ENCODE measurements around the gene FA2H.
"Not testable (repeated sequence)": the region's sequence is repeated elsewhere in the genome, so short reads cannot be mapped to it uniquely, and the experiment has no call there.

FA2H gene

GRCh38 chr16:74793571-74793970, 19.0 kb upstream of the FA2H start:
- Histone ChIP-seq H3K9ac (no peak overlapping the region), H3K27me3 (ENCODE audit: control insufficient read depth, insufficient read depth, low read length) (no peaks in the 10 kb centered on the region), H3K9me3 (ENCODE audit: control insufficient read depth, low read length) (no peaks in the 10 kb centered on the region), H3K36me3 (ENCODE audit: control insufficient read depth, insufficient read depth, low read length) (no peaks in the 10 kb centered on the region), H2AFZ (no peak overlapping the region), H3K4me1 (no peaks in the 10 kb centered on the region), H3K79me2 (no peaks in the 10 kb centered on the region), H3K4me2 (ENCODE audit: low read length) (no peak overlapping the region), H3K4me3 (ENCODE audit: low read depth, low read length) (no peak overlapping the region), H3K27ac (no peak overlapping the region)
- TF ChIP-seq CTCF (IDR thresholded peaks at IDR 0.05) = no peak

- Histone ChIP-seq H2AFZ (no peak overlapping the region), H3K36me3 (ENCODE audit: control insufficient read depth, insufficient read depth, low read length) (no peaks in the 10 kb centered on the region), H3K79me2 (no peaks in the 10 kb centered on the region), H3K4me2 (ENCODE audit: low read length) (no peak overlapping the region), H3K4me3 (ENCODE audit: low read depth, low read length) (no peak overlapping the region), H3K9ac (no peak overlapping the region), H3K9me3 (ENCODE audit: control insufficient read depth, low read length) (no peaks in the 10 kb centered on the region), H3K4me1 (no peaks in the 10 kb centered on the region), H3K27ac (no peak overlapping the region), H3K27me3 (ENCODE audit: control insufficient read depth, insufficient read depth, low read length) (no peaks in the 10 kb centered on the region)
- TF ChIP-seq CTCF (IDR thresholded peaks at IDR 0.05) = no peak
Measured at GRCh38 chr16:74792225-74792624, 17.6 kb upstream of the FA2H start.

- not testable (repeated sequence) for H3K27me3 ChIP-seq (ENCODE audit: control insufficient read depth, insufficient read depth, low read length); H3K4me3 ChIP-seq (ENCODE audit: low read depth, low read length); H3K4me2 ChIP-seq (ENCODE audit: low read length); H3K4me1 ChIP-seq; H3K9ac ChIP-seq; H3K27ac ChIP-seq; H3K9me3 ChIP-seq (ENCODE audit: control insufficient read depth, low read length); H2AFZ ChIP-seq; H3K36me3 ChIP-seq (ENCODE audit: control insufficient read depth, insufficient read depth, low read length); H3K79me2 ChIP-seq
Measured at GRCh38 chr16:74791749-74792148, 17.1 kb upstream of the FA2H start.

- no peak overlapping the region for H3K4me2 ChIP-seq (ENCODE audit: low read length)
- no peaks in the 10 kb centered on the region for H3K79me2 ChIP-seq
- H3K27ac ChIP-seq = no peak overlapping the region
- no peaks in the 10 kb centered on the region for H3K4me1 ChIP-seq
- no peaks in the 10 kb centered on the region for H3K9me3 ChIP-seq (ENCODE audit: control insufficient read depth, low read length)
- H2AFZ ChIP-seq = no peak overlapping the region
- no peak overlapping the region for H3K9ac ChIP-seq
- no peak for TF ChIP-seq CTCF (IDR thresholded peaks at IDR 0.05)
- no peaks in the 10 kb centered on the region for H3K27me3 ChIP-seq (ENCODE audit: control insufficient read depth, insufficient read depth, low read length)
- no peaks in the 10 kb centered on the region for H3K36me3 ChIP-seq (ENCODE audit: control insufficient read depth, insufficient read depth, low read length)
- H3K4me3 ChIP-seq (ENCODE audit: low read depth, low read length) = no peak overlapping the region
Measured at GRCh38 chr16:74788108-74788507, 13.5 kb upstream of the FA2H start.

- Histone ChIP-seq H3K4me1 (no peaks in the 10 kb centered on the region), H2AFZ (no peak overlapping the region), H3K9me3 (ENCODE audit: control insufficient read depth, low read length) (no peaks in the 10 kb centered on the region), H3K79me2 (no peaks in the 10 kb centered on the region), H3K4me2 (ENCODE audit: low read length) (no peak overlapping the region), H3K4me3 (ENCODE audit: low read depth, low read length) (no peak overlapping the region), H3K27me3 (ENCODE audit: control insufficient read depth, insufficient read depth, low read length) (no peaks in the 10 kb centered on the region), H3K36me3 (ENCODE audit: control insufficient read depth, insufficient read depth, low read length) (no peaks in the 10 kb centered on the region), H3K9ac (no peak overlapping the region), H3K27ac (no peak overlapping the region)
- TF ChIP-seq CTCF (IDR thresholded peaks at IDR 0.05) = no peak
Measured at GRCh38 chr16:74785031-74785430, 10.4 kb upstream of the FA2H start.

Data from parathyroid adenoma (tissue), 2 donors.